Measurements from ENCODE around the gene TTC28.
A peak's percentile ranks its signal among the peaks of the same experiment; 100 is the strongest.

TTC28 gene

DNA sequence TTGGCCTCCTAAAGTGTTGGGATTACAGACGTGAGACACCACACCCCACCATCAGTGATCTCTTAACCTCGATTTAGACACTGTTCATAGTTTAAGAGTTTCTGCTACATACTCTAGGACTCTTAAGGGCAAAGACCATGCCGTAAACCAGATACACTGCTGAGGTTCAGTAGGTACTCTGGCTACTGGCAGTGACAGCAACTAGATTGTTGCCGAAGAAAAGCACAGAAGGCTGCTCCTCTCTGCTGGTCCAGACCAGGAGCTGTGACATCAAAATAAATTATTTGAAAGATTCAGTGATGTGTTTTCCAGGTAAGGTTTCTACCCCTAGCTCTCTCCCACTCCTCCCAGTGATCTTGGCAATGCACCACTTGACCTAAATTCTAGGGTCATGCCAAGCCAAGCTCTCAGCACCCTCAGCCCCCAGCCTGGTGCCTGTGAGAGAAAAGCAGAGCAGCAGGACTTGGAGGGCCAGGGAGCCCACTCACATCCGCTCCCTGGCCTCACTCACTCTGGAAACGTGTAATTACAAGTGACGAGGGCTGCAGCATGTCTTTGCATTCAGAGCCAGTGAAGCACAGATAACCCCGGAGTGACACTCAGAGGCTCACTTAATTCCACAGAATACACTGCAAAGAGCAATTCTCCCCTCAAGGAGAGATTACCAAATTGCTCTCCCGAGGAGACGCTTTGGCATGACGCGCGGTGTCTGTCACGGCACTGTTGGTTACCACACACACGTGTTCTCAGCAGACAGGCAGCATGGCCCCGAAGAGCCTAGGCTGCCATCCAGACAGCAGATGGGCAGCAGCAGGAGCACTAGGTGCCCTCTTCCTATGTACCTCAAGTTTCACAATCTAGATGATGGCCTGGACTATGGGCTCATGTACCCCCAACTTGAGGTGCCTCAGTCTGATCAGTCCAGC lies 663.7 kb downstream of the TTC28 start:
- in situ Hi-C loops (cut with HindIII; ENCODE audit: low pct_unique_long_range_greater_than_20kb, low sequenced_read_pairs), result no loop called here
- no peak for TF ChIP-seq JUND (IDR thresholded peaks at IDR 0.05; ENCODE audit: low read depth)
- no peak for DNase-seq (ENCODE audit: low read depth in 1 of 2, low spot score in 1 of 2)

- TF ChIP-seq JUND (IDR thresholded peaks at IDR 0.05; ENCODE audit: low read depth), result no peak
- DNase-seq (ENCODE audit: low read depth in 1 of 2, low spot score in 1 of 2), result no peak
- in situ Hi-C loops (cut with HindIII; ENCODE audit: low pct_unique_long_range_greater_than_20kb, low sequenced_read_pairs), result no loop called here
These were observed 664.6 kb downstream of the TTC28 start for GRCh38 chr22:28015046-28015425.

GRCh38 chr22:28014211-28015045 lies 665.2 kb downstream of the TTC28 start:
- in situ Hi-C loops (cut with HindIII; ENCODE audit: low pct_unique_long_range_greater_than_20kb, low sequenced_read_pairs), result no loop called here
- no peak for DNase-seq (ENCODE audit: low read depth in 1 of 2, low spot score in 1 of 2)
- no peak for TF ChIP-seq JUND (IDR thresholded peaks at IDR 0.05; ENCODE audit: low read depth)

DNA sequence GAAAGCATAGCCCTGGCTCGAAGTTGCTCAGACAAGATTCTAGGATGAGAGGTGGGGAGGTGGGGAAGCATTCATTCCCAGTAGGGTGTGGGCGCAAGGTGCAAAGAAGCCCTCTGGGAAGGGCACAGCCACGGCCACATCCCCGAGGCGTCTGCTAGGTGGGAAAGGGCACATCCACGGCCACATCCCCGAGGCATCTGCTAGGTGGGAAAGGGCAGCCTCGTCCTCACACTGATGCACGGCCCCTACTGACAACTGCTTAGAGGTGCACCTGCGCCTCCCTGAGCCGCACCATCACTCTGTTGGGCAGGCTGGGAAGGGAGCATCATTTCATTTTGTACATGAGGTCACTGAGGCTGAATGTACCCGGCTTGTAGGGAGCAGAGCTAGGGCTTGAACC lies 666.0 kb downstream of the TTC28 start:
- in situ Hi-C loops (cut with HindIII; ENCODE audit: low pct_unique_long_range_greater_than_20kb, low sequenced_read_pairs), result no loop called here
- TF ChIP-seq JUND (IDR thresholded peaks at IDR 0.05; ENCODE audit: low read depth), result no peak
- DNase-seq (ENCODE audit: low read depth in 1 of 2, low spot score in 1 of 2), result no peak

DNA sequence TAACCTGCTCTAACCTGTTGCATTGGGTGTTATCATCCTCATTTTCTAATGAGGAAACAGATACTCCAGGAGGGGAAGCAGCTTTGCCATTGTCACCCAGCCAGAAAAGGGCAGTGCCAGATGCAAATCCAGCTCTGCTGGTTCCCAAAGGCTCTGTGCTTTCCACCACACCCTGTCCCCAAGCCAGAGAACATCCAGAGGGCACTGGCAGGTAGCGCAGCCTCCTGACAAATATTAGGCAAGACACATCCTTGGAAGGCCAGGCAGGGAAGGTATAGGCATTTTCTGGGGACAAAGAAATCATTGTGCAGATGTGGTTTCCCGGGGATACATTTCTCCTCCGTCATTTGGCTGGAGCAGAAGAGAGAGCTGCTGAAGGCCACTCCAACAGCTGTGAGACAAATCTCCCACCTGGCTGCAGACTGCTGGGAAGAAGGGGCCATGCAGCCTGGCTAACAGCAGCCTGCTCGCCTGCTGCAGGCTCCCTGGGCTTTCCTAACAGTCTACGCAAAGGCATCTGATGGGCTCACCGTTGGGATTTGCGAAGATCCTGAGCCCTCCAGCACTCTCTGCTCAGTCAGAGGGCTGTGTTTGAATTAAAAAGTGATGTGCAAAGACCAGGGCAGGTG lies 666.7 kb downstream of the TTC28 start:
- DNase-seq (ENCODE audit: low read depth in 1 of 2, low spot score in 1 of 2), result peak in 1 of 2 experiments; percentile 6
- in situ Hi-C loops (cut with HindIII; ENCODE audit: low pct_unique_long_range_greater_than_20kb, low sequenced_read_pairs), result no loop called here
- no peak for TF ChIP-seq JUND (IDR thresholded peaks at IDR 0.05; ENCODE audit: low read depth)

GRCh38 chr22:28009272-28009827 lies 670.3 kb downstream of the TTC28 start:
- in situ Hi-C loops (cut with HindIII; ENCODE audit: low pct_unique_long_range_greater_than_20kb, low sequenced_read_pairs), result no loop called here
- TF ChIP-seq JUND (IDR thresholded peaks at IDR 0.05; ENCODE audit: low read depth), result no peak
- DNase-seq (ENCODE audit: low read depth in 1 of 2, low spot score in 1 of 2), result peak; percentile 64 to 80

DNA sequence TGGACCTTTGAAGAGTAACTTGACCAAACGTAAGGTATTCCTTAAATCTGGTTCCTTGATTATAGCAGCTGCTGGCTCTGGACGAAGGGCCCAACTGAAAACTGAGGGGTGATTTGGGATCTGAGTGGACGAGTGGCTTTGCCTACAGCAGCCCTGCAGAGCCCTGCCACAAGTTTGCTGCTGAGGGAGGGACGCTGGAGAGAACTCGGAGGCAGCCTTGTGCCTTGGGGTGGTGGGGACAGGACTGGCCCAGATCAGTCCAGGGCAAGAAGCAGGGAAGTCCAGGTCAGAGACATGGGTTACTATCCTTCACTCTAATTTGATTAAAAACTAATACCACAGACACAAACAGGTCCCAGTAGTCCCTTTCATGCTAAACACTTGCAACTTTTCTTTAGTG lies 671.0 kb downstream of the TTC28 start:
- no peak for DNase-seq (ENCODE audit: low read depth in 1 of 2, low spot score in 1 of 2)
- TF ChIP-seq JUND (IDR thresholded peaks at IDR 0.05; ENCODE audit: low read depth), result no peak
- in situ Hi-C loops (cut with HindIII; ENCODE audit: low pct_unique_long_range_greater_than_20kb, low sequenced_read_pairs), result no loop called here

DNA sequence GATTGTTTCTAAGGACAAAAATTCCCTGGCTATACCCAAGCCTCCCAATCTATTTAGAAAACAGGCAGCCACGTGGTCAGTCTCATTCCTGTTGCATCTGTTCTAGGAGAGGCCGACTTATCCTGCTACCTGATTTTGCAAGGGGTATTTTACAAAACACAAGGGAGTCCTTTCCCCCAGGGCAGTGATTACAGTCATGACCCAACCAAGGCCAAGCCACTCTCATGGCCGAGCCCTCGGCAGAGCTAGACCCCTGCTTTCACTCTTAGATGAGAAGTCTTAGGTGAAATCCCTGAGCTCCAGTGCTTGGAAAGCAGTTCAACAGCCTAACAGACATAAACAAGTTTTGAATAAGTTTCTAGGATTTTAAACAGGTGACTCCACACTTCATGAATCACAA lies 671.6 kb downstream of the TTC28 start:
- in situ Hi-C loops (cut with HindIII; ENCODE audit: low pct_unique_long_range_greater_than_20kb, low sequenced_read_pairs), result no loop called here
- TF ChIP-seq JUND (IDR thresholded peaks at IDR 0.05; ENCODE audit: low read depth), result no peak
- no peak for DNase-seq (ENCODE audit: low read depth in 1 of 2, low spot score in 1 of 2)

DNA sequence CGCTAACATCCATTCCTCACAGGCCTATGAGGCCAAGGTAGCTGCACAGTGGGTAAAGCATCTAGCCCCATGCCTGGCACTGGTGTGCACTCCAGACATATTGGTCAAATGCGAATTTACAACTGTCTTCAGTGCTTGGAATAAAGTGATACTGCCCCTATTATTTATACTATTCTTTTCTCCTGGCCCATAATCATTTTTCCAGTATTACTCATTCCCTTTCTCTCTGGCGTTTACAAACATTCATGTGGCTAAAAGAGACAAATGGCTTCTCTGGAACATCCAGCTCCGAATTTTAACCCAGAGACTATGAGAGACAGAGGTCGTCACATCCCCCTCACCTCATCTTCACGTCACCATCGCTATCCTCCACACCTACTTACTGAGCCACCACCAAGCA lies 673.4 kb downstream of the TTC28 start:
- in situ Hi-C loops (cut with HindIII; ENCODE audit: low pct_unique_long_range_greater_than_20kb, low sequenced_read_pairs), result no loop called here
- TF ChIP-seq JUND (IDR thresholded peaks at IDR 0.05; ENCODE audit: low read depth), result no peak
- no peak for DNase-seq (ENCODE audit: low read depth in 1 of 2, low spot score in 1 of 2)

GRCh38 chr22:28005513-28005912 lies 674.1 kb downstream of the TTC28 start:
- no peak for DNase-seq (ENCODE audit: low read depth in 1 of 2, low spot score in 1 of 2)
- no peak for TF ChIP-seq JUND (IDR thresholded peaks at IDR 0.05; ENCODE audit: low read depth)
- in situ Hi-C loops (cut with HindIII; ENCODE audit: low pct_unique_long_range_greater_than_20kb, low sequenced_read_pairs), result no loop called here

DNA sequence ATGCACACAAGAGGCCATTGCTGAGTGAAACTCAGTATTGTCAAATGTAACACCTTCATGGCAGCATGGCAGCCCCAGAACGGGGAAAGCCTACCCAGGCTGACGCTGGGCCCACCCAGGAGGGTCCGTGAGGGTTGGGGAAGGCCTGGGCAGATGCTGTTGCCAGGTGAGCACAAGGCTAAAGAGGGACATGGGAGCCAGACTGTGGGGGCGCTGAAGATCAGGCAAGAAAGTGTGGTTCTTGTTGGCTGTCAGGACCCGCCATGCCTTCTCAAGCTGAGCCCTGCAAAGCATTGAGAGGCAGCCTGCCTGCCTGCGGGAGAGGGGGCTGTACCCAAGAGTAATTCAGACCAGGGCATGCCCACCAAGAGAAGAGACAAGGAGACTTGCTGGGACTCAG lies 675.6 kb downstream of the TTC28 start:
- no peak for TF ChIP-seq JUND (IDR thresholded peaks at IDR 0.05; ENCODE audit: low read depth)
- DNase-seq (ENCODE audit: low read depth in 1 of 2, low spot score in 1 of 2), result no peak
- in situ Hi-C loops (cut with HindIII; ENCODE audit: low pct_unique_long_range_greater_than_20kb, low sequenced_read_pairs), result no loop called here

DNA sequence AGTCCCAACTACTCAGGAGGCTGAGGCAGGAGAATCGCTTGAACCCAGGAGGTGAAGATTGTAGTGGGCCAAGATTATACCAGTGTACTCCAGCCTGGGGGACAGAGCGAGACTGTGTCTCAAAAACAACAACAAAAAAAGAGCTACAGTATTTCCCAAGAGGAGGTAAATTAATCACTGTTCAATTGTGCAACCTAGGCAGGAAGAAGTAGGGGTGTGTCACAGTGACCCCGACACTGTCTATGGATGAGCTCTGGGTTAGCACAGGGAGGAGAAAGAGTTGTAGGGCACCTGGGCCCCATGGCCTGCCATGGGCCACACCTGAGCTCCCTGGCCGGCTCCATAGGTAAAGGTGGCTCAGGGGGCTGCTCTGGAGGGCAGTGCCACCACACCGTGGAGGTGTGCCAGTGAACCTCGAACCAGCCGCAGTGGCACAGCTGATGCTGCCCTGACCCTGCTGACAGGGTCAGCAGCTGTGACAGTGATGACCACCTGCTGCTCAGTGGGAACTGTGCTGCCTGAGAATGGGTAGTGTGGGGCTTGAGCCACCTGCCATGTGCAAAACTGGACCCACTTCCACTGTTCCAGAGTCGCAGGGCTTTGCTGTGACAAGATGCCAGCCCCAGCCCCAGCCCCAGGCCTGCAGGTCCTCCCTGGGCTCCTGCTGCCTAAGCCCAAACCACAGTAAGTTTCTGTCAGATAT lies 676.6 kb downstream of the TTC28 start:
- no peak for DNase-seq (ENCODE audit: low read depth in 1 of 2, low spot score in 1 of 2)
- in situ Hi-C loops (cut with HindIII; ENCODE audit: low pct_unique_long_range_greater_than_20kb, low sequenced_read_pairs), result no loop called here
- no peak for TF ChIP-seq JUND (IDR thresholded peaks at IDR 0.05; ENCODE audit: low read depth)
